Endothelial cell of umbilical vein (primary cell): Measurements from ENCODE around the gene SH3GLB2. TPM values are rescaled to one million over a fixed set of nuclear protein-coding genes. Genes with fewer than 3 reads are reported as not detected.

ENCODE experiments used
- BruUV-seq: library from RNA; stranded (reverse); fragments of 400-500 nt; replicated peaks from 2 replicates; lab custom pipeline; 2021; lab: Mats Ljungman, UMichigan
- CTCF ChIA-PET: fragments of 300-600, 350-600 bp; sonication (Branson Sonifier 250); formaldehyde crosslinking; loops from one replicate; lab custom pipeline; 2021; ENCODE audit warnings: antibody characterized with exemption, inconsistent platforms; lab: Charles Lee
- POLR2A ChIA-PET: fragments of 300-600, 350-600 bp; sonication (Branson Sonifier 250); formaldehyde crosslinking; loops from one replicate; lab custom pipeline; 2021; ENCODE audit warnings: antibody characterized with exemption, inconsistent platforms; lab: Charles Lee
- DNase-seq: peaks from one replicate; pipeline ENCODE4 v3.0.0-alpha.2; 2011; ENCODE audit warnings: low read depth, low spot score
- FAIRE-seq: peaks from 2 replicates; lab custom pipeline; 2011; peaks lifted over from hg19 to GRCh38; lab: Jason Lieb, UNC
- H2AFZ ChIP-seq: 2 replicates; pipeline ENCODE4 v1.6.0; 2012; ENCODE audit warnings: low read depth, low read length, control low read depth, inconsistent platforms
- H3K27ac ChIP-seq: 2 replicates; pipeline ENCODE4 v1.5.1; 2011; ENCODE audit warnings: low read depth, mild to moderate bottlenecking, control low read depth, low read length, moderate library complexity; ENCODE audit not compliant: insufficient read depth
- H3K27me3 ChIP-seq, 2 experiments: 2 replicates each; pipeline versions ENCODE4 v1.6.0 to v1.6.1; 2011; ENCODE audit warnings: low read length in 2 of 2, mixed read lengths in 1 of 2; ENCODE audit not compliant: control insufficient read depth in 2 of 2, insufficient read depth in 2 of 2
- H3K36me3 ChIP-seq, 2 experiments: 2 replicates in 1 of 2; 3 replicates in 1 of 2; pipeline ENCODE4 v1.5.1; 2011; ENCODE audit warnings: low read length in 2 of 2, mild to moderate bottlenecking in 1 of 2, moderate library complexity in 1 of 2; ENCODE audit not compliant: control insufficient read depth in 2 of 2, insufficient read depth in 2 of 2; ENCODE audit errors: extremely low read depth in 1 of 2
- H3K4me1 ChIP-seq: 3 replicates; pipeline ENCODE4 v1.5.1; 2011; ENCODE audit warnings: mild to moderate bottlenecking, low read length; ENCODE audit not compliant: control insufficient read depth, insufficient read depth; ENCODE audit errors: extremely low read depth
- H3K4me2 ChIP-seq: 2 replicates; pipeline ENCODE4 v1.6.1; 2011; ENCODE audit warnings: low read length, control low read depth, mixed read lengths; ENCODE audit not compliant: insufficient read depth
- H3K4me3 ChIP-seq, 3 experiments: fragments of 200-600 bp in 1 of 3; sonication (generic), shearing (Covaris generic) in 1 of 3; replicated peaks in 1 of 3; 2 replicates each; pipeline ENCODE4 v1.5.1; 2011 to 2016; ENCODE audit warnings: control low read depth in 3 of 3, low read length in 3 of 3, mild to moderate bottlenecking in 2 of 3, inconsistent platforms in 1 of 3, low read depth in 1 of 3, moderate library complexity in 1 of 3; ENCODE audit not compliant: insufficient read depth in 1 of 3
- H3K79me2 ChIP-seq: 2 replicates; pipeline ENCODE4 v1.6.0; 2012; ENCODE audit warnings: low read length, inconsistent platforms; ENCODE audit not compliant: control insufficient read depth, insufficient read depth
- H3K9ac ChIP-seq: replicated peaks from 2 replicates; pipeline ENCODE3; 2011; ENCODE audit warnings: low read length, control low read depth; ENCODE audit not compliant: insufficient read depth; ENCODE audit errors: extremely low read depth
- H3K9me1 ChIP-seq: replicated peaks from 3 replicates; pipeline ENCODE4 v1.6.0; 2011; ENCODE audit warnings: mild to moderate bottlenecking, low read length; ENCODE audit not compliant: control insufficient read depth, insufficient read depth; ENCODE audit errors: extremely low read depth
- H3K9me3 ChIP-seq: replicated peaks from 2 replicates; pipeline ENCODE4 v1.5.1; 2012; ENCODE audit warnings: low read length, inconsistent platforms; ENCODE audit not compliant: control insufficient read depth, insufficient read depth
- H4K20me1 ChIP-seq: replicated peaks from 2 replicates; pipeline ENCODE3; 2011; ENCODE audit warnings: mild to moderate bottlenecking, low read length; ENCODE audit not compliant: control insufficient read depth, insufficient read depth; ENCODE audit errors: extremely low read depth
- EZH2 ChIP-seq: IDR thresholded peaks from 2 replicates; pipeline ENCODE4 v1.6.1; 2012; ENCODE audit warnings: borderline replicate concordance, low read depth, mild to moderate bottlenecking, moderate library complexity, low read length, inconsistent platforms; ENCODE audit not compliant: severe bottlenecking
- FOS ChIP-seq: IDR thresholded peaks from 2 replicates; pipeline ENCODE4 v1.6.1; 2011; ENCODE audit warnings: mild to moderate bottlenecking, low read length, moderate library complexity, borderline replicate concordance; ENCODE audit not compliant: insufficient read depth
- GATA2 ChIP-seq: IDR thresholded peaks from 2 replicates; pipeline ENCODE4 v1.7.0; 2011; ENCODE audit warnings: low read depth, mild to moderate bottlenecking, moderate library complexity, mixed read lengths, low read length; ENCODE audit not compliant: insufficient read length, insufficient read depth
- JUN ChIP-seq: IDR thresholded peaks from 2 replicates; pipeline ENCODE4 v1.6.1; 2011; ENCODE audit warnings: borderline replicate concordance, low read depth; ENCODE audit not compliant: insufficient read length, insufficient read depth
- MYC ChIP-seq: IDR thresholded peaks from one replicate; pipeline ENCODE4 v1.6.1; 2011; ENCODE audit warnings: mild to moderate bottlenecking, low read depth, low read length
- POLR2A ChIP-seq: IDR thresholded peaks from 2 replicates; pipeline ENCODE4 v1.6.1; 2012; ENCODE audit warnings: low read depth, mild to moderate bottlenecking, control low read depth, low read length
- POLR2AphosphoS5 ChIP-seq: IDR thresholded peaks from 2 replicates; pipeline ENCODE4 v1.6.1; 2012; ENCODE audit warnings: low read depth, mild to moderate bottlenecking, control low read depth, low read length, moderate library complexity; ENCODE audit not compliant: insufficient read depth
- dilution Hi-C: fragments of 300-500 bp; cut with MboI; formaldehyde crosslinking; loops from one replicate; pipeline ENCODE4 v1.15.0; 2019; ENCODE audit warnings: low sequenced_read_pairs; ENCODE audit not compliant: extremely low pct_ligation_motif_present
- intact Hi-C: fragments of 100-400 bp; cut with micrococcal nuclease; formaldehyde crosslinking; loops from one replicate; pipeline ENCODE4 v1.10.0; 2022
- polyA plus RNA-seq, 4 experiments: library from polyadenylated mRNA; depleted of rRNA in 3 of 4; stranded (reverse) in 3 of 4; unstranded in 1 of 4; fragments of >200 nt; gene quantifications; 2 replicates each; pipeline versions ENCODE4 v1.2.1 to v1.2.3, GENCODE V29; 2011 to 2012; ENCODE audit warnings: missing spikeins in 1 of 4
- total RNA-seq: library from RNA; stranded (reverse); gene quantifications from 2 replicates; pipeline ENCODE4 v1.2.3, GENCODE V29; 2021
- TF ChIP-seq, protein P1 (sequence below): IDR thresholded peaks from 2 replicates; pipeline ENCODE4 v1.6.1; 2011; ENCODE audit not compliant: insufficient read depth, insufficient read length
- TF ChIP-seq, protein P2 (sequence below), 2 donors: IDR thresholded peaks; 1 replicate in 1 of 2; 2 replicates in 1 of 2; pipeline ENCODE4 v1.5.1; 2011; ENCODE audit warnings: low read length in 2 of 2, mild to moderate bottlenecking in 2 of 2, moderate library complexity in 2 of 2, control low read depth in 1 of 2, inconsistent platforms in 1 of 2, low read depth in 1 of 2; ENCODE audit not compliant: insufficient read depth in 1 of 2; ENCODE audit errors: extremely low read depth in 1 of 2

SH3GLB2 gene
- total and polyA plus RNA-seq, 2 donors (not counting 3 experiments of a cell fraction or from before 2014, with no cell fraction given), result 58.8 to 77.5 TPM

DNA sequence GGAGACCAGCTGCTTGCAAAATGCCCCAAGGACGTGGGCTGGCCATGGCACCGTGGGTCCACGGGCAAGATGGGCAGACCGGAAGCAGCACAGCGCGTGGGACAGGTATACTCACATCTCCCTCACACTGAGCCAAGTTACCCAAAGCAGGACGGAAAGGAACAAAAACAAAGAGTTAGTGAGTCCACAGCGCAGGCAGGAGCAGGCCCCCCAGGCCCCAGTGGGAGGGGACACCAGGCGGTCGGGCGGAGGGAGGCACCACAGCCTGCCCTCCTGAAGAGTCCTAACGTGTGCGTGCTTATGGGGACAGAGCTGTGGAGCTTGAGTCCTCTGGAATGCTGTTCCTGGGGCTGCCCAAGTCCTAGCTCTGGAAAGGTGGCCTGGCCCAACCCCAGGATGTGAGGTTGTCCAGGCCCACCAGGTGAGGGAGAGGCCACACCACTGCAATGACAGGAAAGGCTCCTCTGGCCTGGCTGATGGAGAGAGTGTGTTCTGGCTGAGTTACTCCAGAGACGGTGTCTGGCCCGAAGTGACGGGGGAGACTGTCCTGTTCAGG is 15.2 kb downstream of the SH3GLB2 start:
- intact Hi-C loops, result no loop called here
- CTCF ChIA-PET, result no interaction called here
- no peak overlapping the region for H3K9ac ChIP-seq

More for the DNA sequence above, 15.2 kb downstream of the SH3GLB2 start:
- Histone ChIP-seq H3K27ac (no peak overlapping the region), H3K9me1 (no peaks in the 10 kb centered on the region), H3K79me2 (no peaks in the 10 kb centered on the region), H3K4me1 (no peaks in the 10 kb centered on the region), H2AFZ (no peak overlapping the region), H3K4me3 (no peak overlapping the region), H4K20me1 (no peaks in the 10 kb centered on the region), H3K9me3 (no peaks in the 10 kb centered on the region), H3K4me2 (no peak overlapping the region), H3K27me3 (no peaks in the 10 kb centered on the region), H3K36me3 (peaks cover 0 to 23% of the 10 kb centered on the region in 2 experiments)
- dilution Hi-C loops, result no loop called here
- BruUV-seq, result no TSS peak
- POLR2A ChIA-PET, result no interaction called here
- TF ChIP-seq, protein P1, sequence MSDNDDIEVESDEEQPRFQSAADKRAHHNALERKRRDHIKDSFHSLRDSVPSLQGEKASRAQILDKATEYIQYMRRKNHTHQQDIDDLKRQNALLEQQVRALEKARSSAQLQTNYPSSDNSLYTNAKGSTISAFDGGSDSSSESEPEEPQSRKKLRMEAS, result no peak
- TF ChIP-seq FOS (no peak), POLR2AphosphoS5 (no peak), MYC (no peak), POLR2A (no peak), JUN (no peak), EZH2 (no peak), GATA2 (no peak)
- TF ChIP-seq, protein P2, sequence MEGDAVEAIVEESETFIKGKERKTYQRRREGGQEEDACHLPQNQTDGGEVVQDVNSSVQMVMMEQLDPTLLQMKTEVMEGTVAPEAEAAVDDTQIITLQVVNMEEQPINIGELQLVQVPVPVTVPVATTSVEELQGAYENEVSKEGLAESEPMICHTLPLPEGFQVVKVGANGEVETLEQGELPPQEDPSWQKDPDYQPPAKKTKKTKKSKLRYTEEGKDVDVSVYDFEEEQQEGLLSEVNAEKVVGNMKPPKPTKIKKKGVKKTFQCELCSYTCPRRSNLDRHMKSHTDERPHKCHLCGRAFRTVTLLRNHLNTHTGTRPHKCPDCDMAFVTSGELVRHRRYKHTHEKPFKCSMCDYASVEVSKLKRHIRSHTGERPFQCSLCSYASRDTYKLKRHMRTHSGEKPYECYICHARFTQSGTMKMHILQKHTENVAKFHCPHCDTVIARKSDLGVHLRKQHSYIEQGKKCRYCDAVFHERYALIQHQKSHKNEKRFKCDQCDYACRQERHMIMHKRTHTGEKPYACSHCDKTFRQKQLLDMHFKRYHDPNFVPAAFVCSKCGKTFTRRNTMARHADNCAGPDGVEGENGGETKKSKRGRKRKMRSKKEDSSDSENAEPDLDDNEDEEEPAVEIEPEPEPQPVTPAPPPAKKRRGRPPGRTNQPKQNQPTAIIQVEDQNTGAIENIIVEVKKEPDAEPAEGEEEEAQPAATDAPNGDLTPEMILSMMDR (IDR thresholded peaks at IDR 0.05; ENCODE audit: extremely low read depth in 1 of 2, insufficient read depth in 1 of 2, low read depth in 1 of 2, low read length in 2 of 2), result no peak
- no peak for DNase-seq
- FAIRE-seq, result no peak
